Heart left ventricle (tissue), 13 donors: ENCODE results near the gene TKT.

Source experiments
- CTCF ChIP-seq, 12 donors: fragments of 200-600 bp; sonication (generic) in 4 of 12; IDR thresholded peaks; one replicate each; pipeline versions ENCODE4 v1.5.0 to v1.8.0; 2018 to 2022; ENCODE audit warnings: antibody characterized with exemption in 12 of 12, mild to moderate bottlenecking in 5 of 12
- POLR2A ChIP-seq, 2 donors: fragments of 450-650 bp; IDR thresholded peaks; one replicate each; pipeline ENCODE4 v1.6.1; 2017; ENCODE audit warnings: antibody characterized with exemption in 2 of 2, mild to moderate bottlenecking in 2 of 2, moderate library complexity in 2 of 2
- donor health status: ischemic (EF 13 %, LVEDD 7.1; RV severe dilation, severe dysfunction).
- donor health status: DM: no; HTN: yes; CAD: no.
- donor health status: DM: no; HTN: no; CAD: no.
- donor health status: ischemic (EF 25% LVEDD 6.9; RV normal size, moderate dysfunction).
- donor health status: ischemic (EF 25% LVEDD 5.7; RV mildly dilated, moderate dysfunction).
- donor health status: ischemic (EF 35%, LVEDD 5.7; RV mildly dilated, moderate dysfunction).
- donor health status: nonischemic (EF 11% LVEDD 7.7; RV severe dilation, severe dysfunction).
- donor health status: DM: yes; HTN: yes; CAD: no.
- donor health status: PGD.
- donor health status: ischemic (EF 29% LVEDD 5.4; RV normal size, mild dysfunction).
- donor health status: nonischemic (EF 23%, LVEDD 6.1; RV moderate dilation, normal function).

GRCh38 chr3:53195066-53195450 lies 60.8 kb downstream of the TKT start:
- TF ChIP-seq CTCF (IDR thresholded peaks at IDR 0.05) (no peak), POLR2A (IDR thresholded peaks at IDR 0.05) (no peak)
